Natural killer cell (primary cell): Measurements from ENCODE around the gene LDLRAD4. TPM values are rescaled to one million over a fixed set of nuclear protein-coding genes. Genes with fewer than 3 reads are reported as not detected.

Source experiments
- ATAC-seq, 3 donors: fragments of 150-1000 bp in 2 of 3; fragments of 200-7000 bp in 1 of 3; cut with Tn5 transposase; 1 replicate in 1 of 3; 2 replicates in 2 of 3; pipeline ENCODE4 v1.10.0; 2021; ENCODE audit warnings: mild to moderate bottlenecking in 2 of 3, moderate library complexity in 2 of 3
- DNase-seq, 2 donors: peaks; one replicate each; pipeline versions ENCODE4 v3.0.0 to v3.0.0-alpha.2; 2013 to 2021; ENCODE audit warnings: mixed read lengths in 1 of 2
- H3K27ac ChIP-seq: one replicate; pipeline ENCODE4 v1.5.1; 2013; ENCODE audit warnings: mild to moderate bottlenecking, low read length
- H3K27me3 ChIP-seq: one replicate; pipeline ENCODE4 v1.6.1; 2013; ENCODE audit warnings: low read length; ENCODE audit not compliant: control insufficient read depth, insufficient read depth
- H3K36me3 ChIP-seq: one replicate; pipeline ENCODE4 v1.6.1; 2013; ENCODE audit warnings: low read length; ENCODE audit not compliant: control insufficient read depth, insufficient read depth
- H3K4me1 ChIP-seq: one replicate; pipeline ENCODE4 v1.6.1; 2013; ENCODE audit warnings: low read length; ENCODE audit not compliant: control insufficient read depth, insufficient read depth
- H3K4me3 ChIP-seq: one replicate; pipeline ENCODE4 v1.5.1; 2013; ENCODE audit warnings: low read length
- H3K9me3 ChIP-seq: one replicate; pipeline ENCODE4 v1.6.1; 2013; ENCODE audit warnings: low read length; ENCODE audit not compliant: control insufficient read depth, insufficient read depth
- H3K27ac Mint-ChIP-seq, 2 donors: one replicate each; pipeline ENCODE4 v1.8.0; 2022; ENCODE audit warnings: mild to moderate bottlenecking in 2 of 2, mixed read lengths in 2 of 2, moderate library complexity in 1 of 2
- H3K27me3 Mint-ChIP-seq, 2 donors: one replicate each; pipeline ENCODE4 v1.8.0; 2022; ENCODE audit warnings: low read depth in 2 of 2, mixed read lengths in 2 of 2
- H3K36me3 Mint-ChIP-seq: one replicate; pipeline ENCODE4 v1.8.0; 2022; ENCODE audit warnings: mixed read lengths
- H3K4me1 Mint-ChIP-seq, 2 donors: one replicate each; pipeline ENCODE4 v1.8.0; 2022; ENCODE audit warnings: mixed read lengths in 2 of 2
- H3K4me3 Mint-ChIP-seq: one replicate; pipeline ENCODE4 v1.8.0; 2022; ENCODE audit warnings: mild to moderate bottlenecking, moderate library complexity, mixed read lengths
- H3K9me3 Mint-ChIP-seq, 2 donors: one replicate each; pipeline ENCODE4 v1.8.0; 2022; ENCODE audit warnings: mixed read lengths in 2 of 2
- CTCF ChIP-seq: fragments of 200-600 bp; IDR thresholded peaks from one replicate; pipeline ENCODE4 v1.8.0; 2022; ENCODE audit warnings: antibody characterized with exemption
- WGBS: methylation state at CpG from one replicate; pipeline ENCODE4 v1.1.7; 2013; ENCODE audit warnings: missing lambda C conversion rate; ENCODE audit not compliant: insufficient coverage; 5-methylcytosine and 5-hydroxymethylcytosine counted together
- intact Hi-C: fragments of 100-400 bp; cut with micrococcal nuclease; formaldehyde crosslinking; loops from one replicate; pipeline ENCODE4 v1.14.2; 2022
- total RNA-seq, 4 donors: library from RNA; stranded (reverse); fragments of 120-200 nt in 1 of 4; gene quantifications; one replicate each; pipeline versions ENCODE4 v1.2.3 to v1.2.4, GENCODE V29; 2013 to 2022

LDLRAD4 gene
- total RNA-seq, 3 donors from 2014 or later (not counting 1 experiment from before 2014, with no cell fraction given): 24.0 to 36.3 (median 29.2) TPM

DNA sequence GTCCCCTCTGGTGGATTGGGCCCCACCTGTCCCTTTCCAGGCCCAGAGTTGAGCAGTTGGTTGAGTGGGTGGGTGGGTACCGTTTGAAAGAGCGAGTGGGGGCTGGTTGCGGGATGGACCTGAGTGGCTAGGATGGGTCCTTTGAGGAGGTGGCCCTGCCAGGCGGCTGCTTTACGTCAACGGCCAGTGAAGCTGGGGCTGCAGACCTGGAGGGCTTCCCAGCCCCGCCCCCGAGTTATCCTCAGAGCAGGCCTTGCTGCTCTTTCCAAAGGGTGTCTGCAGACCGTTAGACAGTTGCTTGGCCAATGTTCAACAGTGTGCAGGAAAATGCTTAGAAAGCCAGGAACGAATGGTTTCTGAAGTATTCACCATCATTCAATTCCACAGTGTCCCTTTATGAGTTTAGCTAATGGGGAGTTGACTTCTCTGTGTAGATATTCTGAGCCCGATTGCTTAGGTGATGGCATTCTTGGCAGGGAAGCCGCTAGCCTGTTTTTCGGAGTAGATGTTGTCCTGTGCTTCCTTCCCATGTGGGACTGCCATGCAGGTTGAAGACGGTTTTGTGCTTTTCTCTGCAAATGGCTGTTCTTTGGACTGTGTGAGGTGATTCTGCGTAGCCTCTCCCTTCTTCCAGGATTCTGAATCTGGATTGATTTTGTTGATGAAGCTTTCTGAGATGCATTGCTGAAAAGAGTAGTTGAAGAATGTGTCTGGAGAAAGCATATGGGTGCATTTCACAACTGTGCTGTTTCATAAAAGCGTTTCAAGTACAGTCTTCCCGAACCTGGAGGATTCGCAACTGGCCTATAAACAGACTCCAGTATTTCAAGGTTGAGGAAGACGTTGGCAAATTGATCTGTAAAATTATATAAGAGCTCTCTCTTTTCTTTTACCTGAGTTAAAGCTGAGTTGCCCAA lies 45.8 kb downstream of the LDLRAD4 start:
- Mint-ChIP-seq H3K4me3 (no peak overlapping the region), H3K4me1 (peaks cover 6 to 9% of the 10 kb centered on the region in 2 donors), H3K9me3 (no peaks in the 10 kb centered on the region), H3K36me3 (no peaks in the 10 kb centered on the region), H3K27me3 (peaks cover 18 to 40% of the 10 kb centered on the region in 2 donors), H3K27ac (no peak overlapping the region)
- H3K4me1 ChIP-seq: peaks cover 12% of the 10 kb centered on the region
- WGBS: 94% methylated on average over 18 of the region's 19 CpGs
- no peak for TF ChIP-seq CTCF
- no peaks in the 10 kb centered on the region for H3K36me3 ChIP-seq
- intact Hi-C loops: no loop called here
- ATAC-seq: no peak
- no peaks in the 10 kb centered on the region for H3K9me3 ChIP-seq
- DNase-seq: no peak
- no peaks in the 10 kb centered on the region for H3K27me3 ChIP-seq
- H3K4me3 ChIP-seq: no peak overlapping the region
- H3K27ac ChIP-seq: no peak overlapping the region

- H3K27ac ChIP-seq: no peak overlapping the region
- H3K36me3 ChIP-seq: no peaks in the 10 kb centered on the region
- intact Hi-C loops: no loop called here
- Mint-ChIP-seq H3K27me3 (peaks cover 18 to 46% of the 10 kb centered on the region in 2 donors), H3K4me1 (peaks cover 6 to 9% of the 10 kb centered on the region in 2 donors), H3K27ac (no peak overlapping the region), H3K4me3 (no peak overlapping the region), H3K9me3 (no peaks in the 10 kb centered on the region), H3K36me3 (no peaks in the 10 kb centered on the region)
- H3K27me3 ChIP-seq: no peaks in the 10 kb centered on the region
- no peak overlapping the region for H3K4me3 ChIP-seq
- TF ChIP-seq CTCF: no peak
- H3K4me1 ChIP-seq: peaks cover 12% of the 10 kb centered on the region
- 84% methylated on average over 17 of the region's 17 CpGs for WGBS
- ATAC-seq (no peak), DNase-seq (no peak)
- H3K9me3 ChIP-seq: no peaks in the 10 kb centered on the region
Measured at GRCh38 chr18:13265008-13265910, 46.7 kb downstream of the LDLRAD4 start.

DNA sequence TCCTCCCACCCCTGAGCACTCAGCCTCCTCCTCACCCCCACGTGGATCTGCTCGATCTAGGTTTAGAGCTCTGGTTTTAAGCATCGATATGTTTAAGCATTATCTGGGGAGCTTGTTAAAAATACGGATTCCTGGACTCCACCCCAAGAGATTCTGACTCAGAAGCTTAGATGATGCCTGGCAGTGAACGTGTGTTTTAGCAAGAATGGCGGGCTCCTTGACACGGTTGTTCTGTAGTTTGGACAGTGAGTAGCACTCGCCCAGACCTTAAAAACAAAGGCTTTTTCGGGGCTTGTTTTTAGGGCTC lies 47.3 kb downstream of the LDLRAD4 start:
- intact Hi-C loops: no loop called here

More for the DNA sequence above, 47.3 kb downstream of the LDLRAD4 start:
- H3K27ac Mint-ChIP-seq: no peak overlapping the region
- H3K4me1 Mint-ChIP-seq: peaks cover 6 to 9% of the 10 kb centered on the region in 2 donors
- no peaks in the 10 kb centered on the region for H3K27me3 ChIP-seq
- H3K9me3 Mint-ChIP-seq: no peaks in the 10 kb centered on the region
- peaks cover 13 to 43% of the 10 kb centered on the region in 2 donors for H3K27me3 Mint-ChIP-seq
- DNase-seq (no peak), ATAC-seq (no peak)
- no peak for TF ChIP-seq CTCF
- WGBS: 88% methylated on average over 9 of the region's 9 CpGs
- H3K36me3 Mint-ChIP-seq: no peaks in the 10 kb centered on the region
- H3K4me3 Mint-ChIP-seq: no peak overlapping the region
- no peak overlapping the region for H3K4me3 ChIP-seq
- no peak overlapping the region for H3K27ac ChIP-seq
- H3K4me1 ChIP-seq: peaks cover 12% of the 10 kb centered on the region
- no peaks in the 10 kb centered on the region for H3K9me3 ChIP-seq
- H3K36me3 ChIP-seq: no peaks in the 10 kb centered on the region
